ENCODE results near the gene PTPRCAP. TPM values are rescaled to one million over a fixed set of nuclear protein-coding genes. Genes with fewer than 3 reads are reported as not detected.
"Not testable (repeated sequence)": the region's sequence is repeated elsewhere in the genome, so short reads cannot be mapped to it uniquely, and the experiment has no call there.

PTPRCAP gene, protein sequence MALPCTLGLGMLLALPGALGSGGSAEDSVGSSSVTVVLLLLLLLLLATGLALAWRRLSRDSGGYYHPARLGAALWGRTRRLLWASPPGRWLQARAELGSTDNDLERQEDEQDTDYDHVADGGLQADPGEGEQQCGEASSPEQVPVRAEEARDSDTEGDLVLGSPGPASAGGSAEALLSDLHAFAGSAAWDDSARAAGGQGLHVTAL
- total RNA-seq, result 10 to 100 TPM; 17.3 to 56.9 (median 21.7) TPM

DNA sequence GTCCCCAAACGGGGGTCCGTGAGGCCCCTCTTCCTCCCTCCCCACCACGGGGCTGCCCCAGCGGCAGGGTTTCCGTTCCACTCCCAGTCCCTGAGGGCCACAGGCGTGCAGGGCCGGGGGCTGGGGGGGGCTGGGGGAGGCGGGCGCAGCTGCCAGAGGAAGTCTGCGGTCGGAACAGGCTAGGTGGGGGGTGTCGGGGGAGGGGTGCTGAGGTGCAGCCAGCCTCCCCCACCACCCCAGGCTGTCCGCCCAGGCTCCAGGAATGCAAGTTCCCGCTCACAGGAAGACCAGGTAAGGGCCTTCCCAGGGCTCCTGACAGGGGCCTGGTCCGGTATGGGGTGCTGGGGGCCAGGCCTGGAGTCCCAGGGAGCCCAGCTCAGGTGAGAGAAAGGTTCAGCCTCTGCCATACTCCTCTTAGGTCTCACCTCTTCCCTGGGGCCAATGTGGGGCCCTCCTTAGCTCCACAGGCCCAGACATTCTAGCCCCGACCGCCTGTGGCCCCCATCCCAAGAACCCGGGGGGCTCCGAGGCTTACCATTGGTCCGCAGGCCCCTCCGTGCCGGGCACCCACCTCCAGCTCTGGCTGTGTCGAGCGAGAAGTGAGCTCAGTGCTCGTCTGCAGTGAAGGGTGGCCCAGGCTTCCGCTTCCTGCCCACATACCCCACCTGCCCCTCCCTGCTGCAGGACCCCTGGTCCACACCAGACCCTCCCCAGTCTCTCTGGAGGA is at the start of gene PTPRCAP:
Gene PTPRCAP (minus strand): TSS at position 601 of the 727 bp plus-strand sequence. CDS start 63 bp downstream, at position 538.
- H3K9me3 ChIP-seq, result no peaks in the 10 kb centered on the region
- H3K4me1 ChIP-seq, result peaks cover 0 to 58% (median 34%) of the 10 kb centered on the region in 4 donors
- DNase-seq, result peak in 2 of 3 donors; percentile 93
- TF ChIP-seq POLR2A (IDR thresholded peaks at IDR 0.05), result peak; percentile 20 to 43
- TF ChIP-seq, protein P1, sequence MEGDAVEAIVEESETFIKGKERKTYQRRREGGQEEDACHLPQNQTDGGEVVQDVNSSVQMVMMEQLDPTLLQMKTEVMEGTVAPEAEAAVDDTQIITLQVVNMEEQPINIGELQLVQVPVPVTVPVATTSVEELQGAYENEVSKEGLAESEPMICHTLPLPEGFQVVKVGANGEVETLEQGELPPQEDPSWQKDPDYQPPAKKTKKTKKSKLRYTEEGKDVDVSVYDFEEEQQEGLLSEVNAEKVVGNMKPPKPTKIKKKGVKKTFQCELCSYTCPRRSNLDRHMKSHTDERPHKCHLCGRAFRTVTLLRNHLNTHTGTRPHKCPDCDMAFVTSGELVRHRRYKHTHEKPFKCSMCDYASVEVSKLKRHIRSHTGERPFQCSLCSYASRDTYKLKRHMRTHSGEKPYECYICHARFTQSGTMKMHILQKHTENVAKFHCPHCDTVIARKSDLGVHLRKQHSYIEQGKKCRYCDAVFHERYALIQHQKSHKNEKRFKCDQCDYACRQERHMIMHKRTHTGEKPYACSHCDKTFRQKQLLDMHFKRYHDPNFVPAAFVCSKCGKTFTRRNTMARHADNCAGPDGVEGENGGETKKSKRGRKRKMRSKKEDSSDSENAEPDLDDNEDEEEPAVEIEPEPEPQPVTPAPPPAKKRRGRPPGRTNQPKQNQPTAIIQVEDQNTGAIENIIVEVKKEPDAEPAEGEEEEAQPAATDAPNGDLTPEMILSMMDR (IDR thresholded peaks at IDR 0.05), result no peak
- H3K4me3 ChIP-seq, result peak within 1 kb of the TSS; percentile 49 to 81 (median 64)
- no peaks in the 10 kb centered on the region for H3K27me3 ChIP-seq
- H3K27ac ChIP-seq, result peak within 1 kb of the TSS; percentile 83 to 99 (median 88)
- peaks cover 0 to 89% (median 0%) of the 10 kb centered on the region in 3 donors for H3K36me3 ChIP-seq

DNA sequence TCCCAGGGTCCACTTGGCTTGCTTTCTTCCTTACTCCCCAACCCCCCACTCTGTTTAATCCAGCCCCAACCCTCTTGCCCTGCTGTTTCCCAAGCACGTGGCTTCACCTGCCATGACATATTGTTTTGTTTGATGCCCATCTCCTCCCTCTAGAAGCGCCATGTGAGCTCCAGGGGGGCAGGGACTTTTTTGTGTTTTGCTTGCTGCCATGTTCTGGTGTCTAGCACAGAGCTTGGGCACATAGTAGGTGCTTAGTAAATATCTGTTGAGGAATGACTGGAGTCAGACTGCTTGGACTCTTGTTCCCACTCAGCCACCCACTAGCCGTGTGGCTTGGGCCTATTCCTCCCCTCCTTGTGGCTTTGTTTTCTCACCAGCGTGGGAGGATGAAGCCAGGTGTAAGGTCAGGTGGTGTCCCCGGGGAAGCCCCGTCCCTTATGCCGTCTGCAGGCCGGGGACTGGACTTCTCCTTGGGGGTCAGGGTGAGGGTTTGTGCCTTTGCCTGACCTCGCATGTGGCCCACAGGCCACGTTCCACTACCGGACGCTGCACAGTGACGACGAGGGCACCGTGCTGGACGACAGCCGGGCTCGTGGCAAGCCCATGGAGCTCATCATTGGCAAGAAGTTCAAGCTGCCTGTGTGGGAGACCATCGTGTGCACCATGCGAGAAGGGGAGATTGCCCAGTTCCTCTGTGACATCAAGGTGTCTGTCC is 49.2 kb upstream of the PTPRCAP start:
- peak in 2 of 3 donors; percentile 74 to 78 for DNase-seq
- TF ChIP-seq POLR2A (IDR thresholded peaks at IDR 0.05), result no peak
- TF ChIP-seq, protein P1 (IDR thresholded peaks at IDR 0.05), result no peak

DNA sequence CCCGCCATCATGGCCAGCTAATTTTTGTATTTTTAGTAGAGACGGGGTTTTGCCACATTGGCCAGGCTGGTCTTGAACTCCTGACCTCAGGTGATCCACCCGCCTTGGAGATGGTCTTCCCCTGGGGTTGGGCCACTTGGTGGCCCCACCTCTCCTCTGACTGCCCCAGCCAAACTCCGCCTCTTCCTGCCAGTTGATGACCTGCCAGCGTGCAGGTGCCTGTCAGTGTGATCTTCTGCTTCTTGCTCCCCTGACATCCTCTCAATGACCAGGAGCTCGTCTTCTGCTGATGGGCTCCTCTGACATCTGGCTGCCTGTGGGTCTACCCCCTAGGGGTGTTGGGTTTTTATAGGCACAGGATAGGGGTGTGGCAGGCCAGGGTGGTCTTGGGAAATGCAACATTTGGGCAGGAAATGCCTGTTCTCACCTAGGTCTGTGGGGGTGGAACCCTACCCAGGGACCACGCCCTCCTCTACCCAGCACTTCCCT is 48.4 kb upstream of the PTPRCAP start:
- not testable (repeated sequence) for H3K4me3 ChIP-seq, H3K9me3 ChIP-seq, H3K27me3 ChIP-seq
- Histone ChIP-seq H3K36me3 (peaks cover 0 to 32% (median 0%) of the 10 kb centered on the region in 3 donors), H3K27ac (peak overlapping the region in 3 of 4 donors; percentile 38 to 88 (median 83)), H3K4me1 (peaks cover 0 to 34% (median 17%) of the 10 kb centered on the region in 4 donors)
- DNase-seq, result peak; percentile 51 to 82 (median 82)

More for the DNA sequence above, 49.2 kb upstream of the PTPRCAP start:
- H3K36me3 ChIP-seq, result peaks cover 0 to 40% (median 0%) of the 10 kb centered on the region in 3 donors
- peak overlapping the region in 3 of 4 donors; percentile 38 to 88 (median 83) for H3K27ac ChIP-seq
- H3K4me3 ChIP-seq, result no peak overlapping the region
- peaks cover 0 to 34% (median 17%) of the 10 kb centered on the region in 4 donors for H3K4me1 ChIP-seq
- H3K9me3 ChIP-seq, result no peaks in the 10 kb centered on the region
- H3K27me3 ChIP-seq, result no peaks in the 10 kb centered on the region

DNA sequence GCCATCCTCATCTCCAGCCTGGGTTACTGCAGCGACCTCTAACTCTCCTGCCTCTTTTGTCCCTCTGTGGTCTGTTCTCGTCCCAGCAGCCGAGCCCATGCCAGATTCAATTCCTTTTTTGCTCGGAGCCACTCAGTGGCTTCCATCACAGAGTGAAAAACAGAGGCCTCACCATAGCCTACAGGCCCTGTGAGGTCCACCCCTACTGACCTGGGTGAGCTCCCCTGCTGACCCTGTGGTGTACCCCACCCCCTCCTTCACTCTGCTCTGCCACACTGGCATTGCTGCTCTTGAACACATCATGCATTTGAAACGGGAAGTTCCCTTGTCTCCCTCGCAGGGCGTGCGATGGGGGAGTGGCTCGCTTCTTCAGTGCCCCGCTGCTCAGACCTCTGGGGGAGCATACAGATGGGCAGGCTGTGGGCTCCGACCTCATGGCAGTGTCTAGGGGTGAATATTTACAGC is 47.4 kb upstream of the PTPRCAP start:
- H3K27me3 ChIP-seq, result no peaks in the 10 kb centered on the region
- peaks cover 0 to 22% (median 0%) of the 10 kb centered on the region in 3 donors for H3K36me3 ChIP-seq
- peak overlapping the region in 2 of 4 donors; percentile 3 to 24 for H3K4me3 ChIP-seq
- peaks cover 0 to 34% (median 17%) of the 10 kb centered on the region in 4 donors for H3K4me1 ChIP-seq
- H3K27ac ChIP-seq, result peak overlapping the region; percentile 83 to 88 (median 85)
- peak; percentile 45 to 85 (median 83) for DNase-seq
- no peaks in the 10 kb centered on the region for H3K9me3 ChIP-seq
- no peak for TF ChIP-seq POLR2A (IDR thresholded peaks at IDR 0.05)

DNA sequence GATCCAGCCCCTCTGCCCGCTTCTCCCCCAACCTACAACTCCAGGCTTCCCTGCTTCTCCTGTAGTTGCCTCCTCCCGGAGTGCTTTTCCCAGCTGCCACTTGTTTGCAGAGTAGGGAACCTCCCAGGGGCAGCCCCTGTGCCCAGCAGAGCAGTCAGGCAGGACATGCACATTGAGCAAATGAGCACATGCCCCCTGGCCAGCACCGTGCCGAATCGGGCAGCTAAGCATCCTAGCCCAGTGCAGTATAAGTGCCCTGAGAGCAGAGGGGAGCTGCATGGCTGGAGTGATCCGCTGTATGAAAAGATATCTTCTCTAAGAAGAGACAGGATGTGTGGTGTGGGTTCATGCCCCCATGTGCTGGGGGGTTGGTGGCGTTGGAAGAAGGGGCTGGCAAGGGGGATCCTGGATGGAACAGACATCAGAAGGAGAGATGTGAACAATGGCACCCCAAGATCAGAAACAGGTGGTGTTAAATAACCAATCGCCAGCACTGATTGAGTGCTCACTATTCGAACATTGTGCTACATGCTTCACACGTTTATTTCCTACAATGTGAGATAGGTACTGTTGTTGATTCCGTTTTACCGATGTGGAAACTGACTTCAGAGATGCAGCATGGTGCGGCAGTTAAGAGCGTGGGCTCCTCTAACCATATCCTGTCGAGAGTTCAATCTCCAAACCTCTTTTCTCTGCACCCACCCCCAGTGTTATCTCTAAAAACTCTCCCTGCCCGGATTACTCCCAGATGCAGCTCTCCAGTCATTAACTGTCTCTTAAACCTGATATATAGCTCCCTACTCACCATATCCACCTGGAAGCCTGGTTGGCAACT is 46.6 kb upstream of the PTPRCAP start:
- H3K27ac ChIP-seq, result peak overlapping the region; percentile 83 to 88 (median 85)
- H3K27me3 ChIP-seq, result no peaks in the 10 kb centered on the region
- H3K36me3 ChIP-seq, result peaks cover 0 to 15% (median 0%) of the 10 kb centered on the region in 3 donors
- H3K9me3 ChIP-seq, result no peaks in the 10 kb centered on the region
- peak overlapping the region; percentile 47 to 68 (median 58) for H3K4me3 ChIP-seq
- no peak for TF ChIP-seq POLR2A (IDR thresholded peaks at IDR 0.05)
- TF ChIP-seq, protein P1 (IDR thresholded peaks at IDR 0.05), result no peak
- DNase-seq, result peak; percentile 12 to 56 (median 46)
- H3K4me1 ChIP-seq, result peaks cover 0 to 34% (median 17%) of the 10 kb centered on the region in 4 donors
